Stimulated activated CD4-positive, alpha-beta T cell treated with anti-CD3 and anti-CD28 coated beads, TNF-alpha, amount 100 ng/mL, for 24 hours (primary cell): Measurements from ENCODE around the gene IHH.

Experiments
- DNase-seq, 3 experiments: peaks; one replicate each; pipeline ENCODE4 v3.0.0-alpha.2; 2020; ENCODE audit warnings: low read depth in 3 of 3

IHH gene

GRCh38 chr2:219038600-219038999, 22.1 kb downstream of the IHH start:
- DNase-seq = no peak

- no peak for DNase-seq
These were observed 22.8 kb downstream of the IHH start for GRCh38 chr2:219037783-219038499.

GRCh38 chr2:219035942-219036341, 24.8 kb downstream of the IHH start:
- DNase-seq = no peak

GRCh38 chr2:219034823-219035222, 25.9 kb downstream of the IHH start:
- no peak for DNase-seq

- DNase-seq = no peak
These were observed 28.5 kb downstream of the IHH start for GRCh38 chr2:219032051-219032745.

- DNase-seq = no peak
These were observed 29.5 kb downstream of the IHH start for GRCh38 chr2:219031005-219031738.

GRCh38 chr2:219030177-219030940, 30.4 kb downstream of the IHH start:
- no peak for DNase-seq

GRCh38 chr2:219029829-219030165, 30.9 kb downstream of the IHH start:
- DNase-seq = peak; percentile 55 to 75 (median 59)

GRCh38 chr2:219028996-219029828, 31.5 kb downstream of the IHH start:
- no peak for DNase-seq

GRCh38 chr2:219028141-219028540, 32.6 kb downstream of the IHH start:
- no peak for DNase-seq

GRCh38 chr2:219027511-219028055, 33.1 kb downstream of the IHH start:
- no peak for DNase-seq

GRCh38 chr2:219026946-219027345, 33.8 kb downstream of the IHH start:
- DNase-seq = no peak

- no peak for DNase-seq
These were observed 34.8 kb downstream of the IHH start for GRCh38 chr2:219025637-219026585.

- DNase-seq = no peak
These were observed 36.7 kb downstream of the IHH start for GRCh38 chr2:219024059-219024458.

- no peak for DNase-seq
These were observed 37.6 kb downstream of the IHH start for GRCh38 chr2:219023045-219023605.

GRCh38 chr2:219022616-219023015, 38.1 kb downstream of the IHH start:
- DNase-seq = no peak

GRCh38 chr2:219022041-219022440, 38.7 kb downstream of the IHH start:
- DNase-seq = no peak

- no peak for DNase-seq
These were observed 39.1 kb downstream of the IHH start for GRCh38 chr2:219021591-219021990.

- DNase-seq = no peak
These were observed 39.9 kb downstream of the IHH start for GRCh38 chr2:219020604-219021365.
